Prostate gland (tissue), 2 donors: Measurements from ENCODE around the gene SPTBN4.

ENCODE experiments used
- POLR2AphosphoS5 ChIP-seq: sonication (generic); formaldehyde crosslinking; IDR thresholded peaks from one replicate; pipeline ENCODE4 v1.6.1; 2017; ENCODE audit warnings: antibody characterized with exemption
- TF ChIP-seq, protein P1 (sequence below), 4 experiments: fragments of 200-600 bp in 2 of 4; fragments of 450-650 bp in 2 of 4; sonication (generic) in 2 of 4; IDR thresholded peaks; 1 replicate in 3 of 4; 2 replicates in 1 of 4; pipeline ENCODE4 v1.5.1; 2016 to 2019; ENCODE audit warnings: antibody characterized with exemption in 4 of 4, mild to moderate bottlenecking in 2 of 4, moderate library complexity in 2 of 4

DNA sequence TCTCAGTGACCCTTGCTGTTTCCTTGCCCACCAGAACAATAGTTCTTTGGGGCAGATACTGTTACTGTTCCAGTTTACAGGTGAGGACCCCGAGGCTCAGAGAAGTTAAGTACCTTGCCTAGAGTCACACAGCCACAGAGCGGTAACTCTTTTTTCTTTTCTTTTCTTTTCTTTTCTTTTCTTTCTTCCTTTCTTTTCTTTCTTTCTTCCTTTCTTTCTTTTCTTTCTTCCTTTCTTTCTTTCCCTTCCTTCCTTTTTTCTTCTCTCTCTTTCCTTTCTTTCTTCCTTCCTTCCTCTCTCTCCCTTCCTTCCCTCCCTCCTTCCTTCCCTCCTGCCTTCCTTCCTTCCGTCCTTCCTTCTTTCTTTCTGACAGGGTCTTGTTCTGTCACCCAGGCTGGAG lies 48.8 kb upstream of the SPTBN4 start:
- no peak for TF ChIP-seq POLR2AphosphoS5
- TF ChIP-seq, protein P1, sequence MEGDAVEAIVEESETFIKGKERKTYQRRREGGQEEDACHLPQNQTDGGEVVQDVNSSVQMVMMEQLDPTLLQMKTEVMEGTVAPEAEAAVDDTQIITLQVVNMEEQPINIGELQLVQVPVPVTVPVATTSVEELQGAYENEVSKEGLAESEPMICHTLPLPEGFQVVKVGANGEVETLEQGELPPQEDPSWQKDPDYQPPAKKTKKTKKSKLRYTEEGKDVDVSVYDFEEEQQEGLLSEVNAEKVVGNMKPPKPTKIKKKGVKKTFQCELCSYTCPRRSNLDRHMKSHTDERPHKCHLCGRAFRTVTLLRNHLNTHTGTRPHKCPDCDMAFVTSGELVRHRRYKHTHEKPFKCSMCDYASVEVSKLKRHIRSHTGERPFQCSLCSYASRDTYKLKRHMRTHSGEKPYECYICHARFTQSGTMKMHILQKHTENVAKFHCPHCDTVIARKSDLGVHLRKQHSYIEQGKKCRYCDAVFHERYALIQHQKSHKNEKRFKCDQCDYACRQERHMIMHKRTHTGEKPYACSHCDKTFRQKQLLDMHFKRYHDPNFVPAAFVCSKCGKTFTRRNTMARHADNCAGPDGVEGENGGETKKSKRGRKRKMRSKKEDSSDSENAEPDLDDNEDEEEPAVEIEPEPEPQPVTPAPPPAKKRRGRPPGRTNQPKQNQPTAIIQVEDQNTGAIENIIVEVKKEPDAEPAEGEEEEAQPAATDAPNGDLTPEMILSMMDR (IDR thresholded peaks at IDR 0.05) = no peak
